Activated naive CD8-positive, alpha-beta T cell treated with anti-CD3 and anti-CD28 coated beads, Interleukin-2, amount 10 ng/mL, durations not matched to agents 7 days and 5 days (primary cell): ENCODE results near the gene TMEM115. TPM values are rescaled to one million over a fixed set of nuclear protein-coding genes. Genes with fewer than 3 reads are reported as not detected.

ENCODE experiments used
- ATAC-seq: fragments of 150-1000 bp; cut with Tn5 transposase; one replicate; pipeline ENCODE4 v1.10.0; 2021; ENCODE audit warnings: low read depth, moderate library complexity
- POLR2A ChIA-PET: fragments of 350-600 bp; sonication (Branson Sonifier 250); formaldehyde crosslinking; loops from one replicate; lab custom pipeline; 2021; ENCODE audit warnings: antibody characterized with exemption; lab: Charles Lee
- DNase-seq: peaks from one replicate; pipeline ENCODE4 v3.0.0; 2021
- H3K27ac Mint-ChIP-seq: one replicate; pipeline ENCODE4 v1.8.0; 2022; ENCODE audit warnings: mild to moderate bottlenecking, mixed read lengths
- H3K27me3 Mint-ChIP-seq: one replicate; pipeline ENCODE4 v1.8.0; 2022; ENCODE audit warnings: mild to moderate bottlenecking, moderate library complexity, mixed read lengths
- H3K36me3 Mint-ChIP-seq: one replicate; pipeline ENCODE4 v1.8.0; 2021; ENCODE audit warnings: mild to moderate bottlenecking, mixed read lengths
- H3K4me1 Mint-ChIP-seq: one replicate; pipeline ENCODE4 v1.8.0; 2021; ENCODE audit warnings: mixed read lengths
- H3K4me3 Mint-ChIP-seq: one replicate; pipeline ENCODE4 v1.8.0; 2022; ENCODE audit warnings: mild to moderate bottlenecking, moderate library complexity, mixed read lengths
- H3K9me3 Mint-ChIP-seq: one replicate; pipeline ENCODE4 v1.8.0; 2021; ENCODE audit warnings: mixed read lengths
- total RNA-seq, 2 experiments: library from RNA; stranded (reverse); gene quantifications; one replicate each; pipeline ENCODE4 v1.2.3, GENCODE V29; 2021

Gene TMEM115
- total RNA-seq, 2 experiments from 2014 or later = 23.4 to 24.4 TPM

- Mint-ChIP-seq H3K4me1 (peaks cover 10% of the 10 kb centered on the region), H3K4me3 (no peak overlapping the region), H3K9me3 (no peaks in the 10 kb centered on the region), H3K27me3 (peaks cover 2% of the 10 kb centered on the region), H3K27ac (no peak overlapping the region), H3K36me3 (no peaks in the 10 kb centered on the region)
- ATAC-seq (no peak), DNase-seq (no peak)
- POLR2A ChIA-PET = no interaction called here
Measured at GRCh38 chr3:50388016-50388719, 28.8 kb upstream of the TMEM115 start.

GRCh38 chr3:50385754-50386153, 26.4 kb upstream of the TMEM115 start:
- no peak for ATAC-seq

GRCh38 chr3:50383750-50384149, 24.4 kb upstream of the TMEM115 start:
- no peak overlapping the region for H3K27ac Mint-ChIP-seq
- POLR2A ChIA-PET = no interaction called here
- H3K9me3 Mint-ChIP-seq = no peaks in the 10 kb centered on the region

More at GRCh38 chr3:50385754-50386153, 26.4 kb upstream of the TMEM115 start:
- Mint-ChIP-seq H3K9me3 (no peaks in the 10 kb centered on the region), H3K27me3 (peaks cover 2% of the 10 kb centered on the region), H3K27ac (no peak overlapping the region), H3K4me1 (peaks cover 2% of the 10 kb centered on the region), H3K36me3 (no peaks in the 10 kb centered on the region), H3K4me3 (no peak overlapping the region)
- POLR2A ChIA-PET = no interaction called here
- no peak for DNase-seq

GRCh38 chr3:50382722-50383121, 23.4 kb upstream of the TMEM115 start:
- ATAC-seq = no peak
- H3K27me3 Mint-ChIP-seq = peaks cover 2% of the 10 kb centered on the region
- no peak overlapping the region for H3K4me3 Mint-ChIP-seq
- H3K27ac Mint-ChIP-seq = no peak overlapping the region
- DNase-seq = no peak
- no peaks in the 10 kb centered on the region for H3K4me1 Mint-ChIP-seq
- H3K36me3 Mint-ChIP-seq = no peaks in the 10 kb centered on the region
- POLR2A ChIA-PET = no interaction called here
- no peaks in the 10 kb centered on the region for H3K9me3 Mint-ChIP-seq

More at GRCh38 chr3:50383750-50384149, 24.4 kb upstream of the TMEM115 start:
- DNase-seq (no peak), ATAC-seq (no peak)
- H3K36me3 Mint-ChIP-seq = no peaks in the 10 kb centered on the region
- no peak overlapping the region for H3K4me3 Mint-ChIP-seq
- peaks cover 2% of the 10 kb centered on the region for H3K27me3 Mint-ChIP-seq
- H3K4me1 Mint-ChIP-seq = no peaks in the 10 kb centered on the region

GRCh38 chr3:50381383-50381782, 22.1 kb upstream of the TMEM115 start:
- H3K9me3 Mint-ChIP-seq = no peaks in the 10 kb centered on the region
- H3K27ac Mint-ChIP-seq = no peak overlapping the region
- no peak overlapping the region for H3K4me3 Mint-ChIP-seq
- ATAC-seq (no peak), DNase-seq (no peak)
- POLR2A ChIA-PET = no interaction called here
- H3K27me3 Mint-ChIP-seq = peaks cover 2% of the 10 kb centered on the region
- H3K4me1 Mint-ChIP-seq = no peaks in the 10 kb centered on the region
- H3K36me3 Mint-ChIP-seq = no peaks in the 10 kb centered on the region

- DNase-seq = no peak
- POLR2A ChIA-PET = no interaction called here
Measured at GRCh38 chr3:50380405-50381085, 21.2 kb upstream of the TMEM115 start.

GRCh38 chr3:50378757-50379156, 19.4 kb upstream of the TMEM115 start:
- Mint-ChIP-seq H3K27ac (no peak overlapping the region), H3K36me3 (no peaks in the 10 kb centered on the region), H3K4me3 (no peak overlapping the region), H3K27me3 (no peaks in the 10 kb centered on the region), H3K4me1 (no peaks in the 10 kb centered on the region), H3K9me3 (no peaks in the 10 kb centered on the region)
- DNase-seq (no peak), ATAC-seq (no peak)
- POLR2A ChIA-PET = no interaction called here

More at GRCh38 chr3:50380405-50381085, 21.2 kb upstream of the TMEM115 start:
- H3K36me3 Mint-ChIP-seq = no peaks in the 10 kb centered on the region
- ATAC-seq = no peak
- H3K27me3 Mint-ChIP-seq = peaks cover under 1% of the 10 kb centered on the region
- H3K4me3 Mint-ChIP-seq = no peak overlapping the region
- no peaks in the 10 kb centered on the region for H3K4me1 Mint-ChIP-seq
- H3K9me3 Mint-ChIP-seq = no peaks in the 10 kb centered on the region
- no peak overlapping the region for H3K27ac Mint-ChIP-seq

GRCh38 chr3:50378024-50378423, 18.7 kb upstream of the TMEM115 start:
- DNase-seq = no peak
- POLR2A ChIA-PET = no interaction called here
- no peak overlapping the region for H3K4me3 Mint-ChIP-seq
- no peaks in the 10 kb centered on the region for H3K9me3 Mint-ChIP-seq
- H3K36me3 Mint-ChIP-seq = no peaks in the 10 kb centered on the region
- ATAC-seq = no peak
- H3K4me1 Mint-ChIP-seq = peaks cover 3% of the 10 kb centered on the region
- no peak overlapping the region for H3K27ac Mint-ChIP-seq
- peaks cover 1% of the 10 kb centered on the region for H3K27me3 Mint-ChIP-seq

- Mint-ChIP-seq H3K4me1 (peaks cover 4% of the 10 kb centered on the region), H3K27me3 (peaks cover 1% of the 10 kb centered on the region), H3K4me3 (no peak overlapping the region), H3K27ac (no peak overlapping the region), H3K9me3 (no peaks in the 10 kb centered on the region), H3K36me3 (no peaks in the 10 kb centered on the region)
- ATAC-seq = peak; percentile 26
- DNase-seq = no peak
- POLR2A ChIA-PET = no interaction called here
Measured at GRCh38 chr3:50375258-50375931, 16.1 kb upstream of the TMEM115 start.

- H3K36me3 Mint-ChIP-seq = no peaks in the 10 kb centered on the region
- H3K4me3 Mint-ChIP-seq = no peak overlapping the region
- H3K27me3 Mint-ChIP-seq = peaks cover 1% of the 10 kb centered on the region
- POLR2A ChIA-PET = no interaction called here
- no peak for DNase-seq
- no peak for ATAC-seq
- H3K27ac Mint-ChIP-seq = no peak overlapping the region
- no peaks in the 10 kb centered on the region for H3K9me3 Mint-ChIP-seq
- H3K4me1 Mint-ChIP-seq = peaks cover 4% of the 10 kb centered on the region
Measured at GRCh38 chr3:50374363-50375257, 15.3 kb upstream of the TMEM115 start.

- H3K4me1 Mint-ChIP-seq = peaks cover 6% of the 10 kb centered on the region
- DNase-seq (no peak), ATAC-seq (no peak)
- no peak overlapping the region for H3K27ac Mint-ChIP-seq
- no peak overlapping the region for H3K4me3 Mint-ChIP-seq
- H3K36me3 Mint-ChIP-seq = no peaks in the 10 kb centered on the region
- peaks cover 1% of the 10 kb centered on the region for H3K27me3 Mint-ChIP-seq
- POLR2A ChIA-PET = no interaction called here
- H3K9me3 Mint-ChIP-seq = no peaks in the 10 kb centered on the region
Measured at GRCh38 chr3:50373146-50374051, 14.1 kb upstream of the TMEM115 start.

GRCh38 chr3:50372349-50372748, 13.0 kb upstream of the TMEM115 start:
- no peaks in the 10 kb centered on the region for H3K36me3 Mint-ChIP-seq
- DNase-seq (no peak), ATAC-seq (no peak)
- H3K27ac Mint-ChIP-seq = no peak overlapping the region
- no peaks in the 10 kb centered on the region for H3K9me3 Mint-ChIP-seq
- H3K4me1 Mint-ChIP-seq = peaks cover 6% of the 10 kb centered on the region
- no peak overlapping the region for H3K4me3 Mint-ChIP-seq
- POLR2A ChIA-PET = no interaction called here
- H3K27me3 Mint-ChIP-seq = peaks cover 1% of the 10 kb centered on the region
